Uterus (tissue), 4 donors: Measurements from ENCODE around the gene RPL39. TPM values are rescaled to one million over a fixed set of nuclear protein-coding genes. Genes with fewer than 3 reads are reported as not detected.

Experiments used
- DNase-seq, 2 donors: peaks; one replicate each; pipeline ENCODE4 v3.0.0-alpha.2; 2019 to 2020
- H3K27ac ChIP-seq, 2 donors: fragments of 200-600 bp; sonication (generic); 1 replicate in 1 of 2; 2 replicates in 1 of 2; pipeline ENCODE4 v1.5.1; 2016 to 2018
- H3K27me3 ChIP-seq, 2 donors: fragments of 200-600 bp; sonication (generic); one replicate each; pipeline ENCODE4 v1.5.1; 2018 to 2019; ENCODE audit warnings: control low read depth in 1 of 2
- H3K36me3 ChIP-seq, 2 donors: fragments of 200-600 bp; sonication (generic); one replicate each; pipeline ENCODE4 v1.5.1; 2019; ENCODE audit warnings: control low read depth in 1 of 2
- H3K4me1 ChIP-seq, 2 donors: fragments of 200-600 bp; sonication (generic); one replicate each; pipeline ENCODE4 v1.5.1; 2018 to 2019; ENCODE audit warnings: control low read depth in 1 of 2
- H3K4me3 ChIP-seq, 2 donors: fragments of 200-600 bp; sonication (generic); 1 replicate in 1 of 2; 2 replicates in 1 of 2; pipeline ENCODE4 v1.5.1; 2018 to 2019; ENCODE audit warnings: mild to moderate bottlenecking in 1 of 2
- H3K9me3 ChIP-seq, 2 donors: fragments of 200-600 bp; sonication (generic); one replicate each; pipeline ENCODE4 v1.5.1; 2019; ENCODE audit warnings: control low read depth in 1 of 2
- POLR2A ChIP-seq, 2 donors: fragments of 450-650 bp; IDR thresholded peaks; one replicate each; pipeline ENCODE4 v1.6.1; 2016; ENCODE audit warnings: antibody characterized with exemption in 2 of 2, mild to moderate bottlenecking in 1 of 2, moderate library complexity in 1 of 2
- intact Hi-C: fragments of 100-400 bp; cut with DNase I; formaldehyde crosslinking; loops from one replicate; pipeline ENCODE4 v1.15.1; 2023; ENCODE audit warnings: low total_unique reads
- total RNA-seq, 4 donors: library from RNA; depleted of rRNA in 3 of 4; stranded (reverse); fragments of >200 nt in 3 of 4; gene quantifications; one replicate each; pipeline versions ENCODE4 v1.1.0 to v1.2.4, GENCODE V29; 2014 to 2023
- TF ChIP-seq, protein P1 (sequence below), 4 experiments: fragments of 200-600 bp in 2 of 4; fragments of 450-650 bp in 2 of 4; sonication (generic) in 2 of 4; IDR thresholded peaks; one replicate each; pipeline ENCODE4 v1.5.1; 2016 to 2019; ENCODE audit warnings: antibody characterized with exemption in 4 of 4, mild to moderate bottlenecking in 2 of 4, moderate library complexity in 1 of 4
- donor health status: DM: yes; HTN: yes; CAD: no.

RPL39 gene
- total RNA-seq, 4 donors from 2014 or later, result 2,055 to 6,062 (median 3,711) TPM

DNA sequence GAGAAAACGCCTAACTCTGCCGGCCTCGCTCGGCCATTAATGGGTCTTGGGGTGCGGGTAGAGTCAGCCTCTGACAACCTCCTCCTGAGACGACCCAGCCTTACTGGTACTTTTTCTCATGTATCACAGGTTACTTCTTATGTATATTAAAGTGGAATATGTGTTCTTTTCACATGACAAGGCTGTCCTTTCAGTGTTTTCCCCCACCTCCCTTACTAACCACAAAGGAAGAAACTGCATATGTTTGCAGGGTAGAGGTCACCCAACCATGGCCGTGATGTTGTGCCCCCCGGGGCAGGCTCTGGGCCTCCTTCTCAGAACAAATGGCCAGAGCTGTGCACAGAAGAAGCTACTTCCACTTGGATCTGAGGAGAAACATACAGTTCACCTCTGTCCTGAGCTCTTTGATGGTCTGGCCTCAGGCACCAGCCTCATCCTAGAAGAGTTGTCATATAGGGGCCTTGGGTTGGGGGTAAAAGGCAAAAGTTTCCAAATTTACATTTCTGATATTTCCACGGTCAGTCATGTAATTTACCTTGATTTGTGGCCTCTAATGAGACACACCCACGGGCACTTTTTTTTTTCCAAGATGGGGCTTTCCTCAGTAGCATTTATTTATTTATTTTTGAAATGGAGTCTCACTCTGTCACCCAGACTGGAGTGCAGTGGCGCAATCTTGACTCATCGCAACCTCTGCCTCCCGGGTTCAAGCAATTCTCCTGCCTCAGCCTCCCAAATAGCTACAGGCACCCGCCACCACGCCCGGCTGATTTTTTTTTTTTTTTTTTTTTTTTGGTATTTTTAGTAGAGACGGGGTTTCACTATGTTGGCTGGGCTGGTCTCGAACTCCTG is 31.2 kb downstream of the RPL39 start:
- Histone ChIP-seq H3K27me3 (no peaks in the 10 kb centered on the region), H3K9me3 (no peaks in the 10 kb centered on the region), H3K27ac (no peak overlapping the region), H3K36me3 (no peaks in the 10 kb centered on the region), H3K4me1 (no peaks in the 10 kb centered on the region), H3K4me3 (no peak overlapping the region)
- TF ChIP-seq, protein P1, sequence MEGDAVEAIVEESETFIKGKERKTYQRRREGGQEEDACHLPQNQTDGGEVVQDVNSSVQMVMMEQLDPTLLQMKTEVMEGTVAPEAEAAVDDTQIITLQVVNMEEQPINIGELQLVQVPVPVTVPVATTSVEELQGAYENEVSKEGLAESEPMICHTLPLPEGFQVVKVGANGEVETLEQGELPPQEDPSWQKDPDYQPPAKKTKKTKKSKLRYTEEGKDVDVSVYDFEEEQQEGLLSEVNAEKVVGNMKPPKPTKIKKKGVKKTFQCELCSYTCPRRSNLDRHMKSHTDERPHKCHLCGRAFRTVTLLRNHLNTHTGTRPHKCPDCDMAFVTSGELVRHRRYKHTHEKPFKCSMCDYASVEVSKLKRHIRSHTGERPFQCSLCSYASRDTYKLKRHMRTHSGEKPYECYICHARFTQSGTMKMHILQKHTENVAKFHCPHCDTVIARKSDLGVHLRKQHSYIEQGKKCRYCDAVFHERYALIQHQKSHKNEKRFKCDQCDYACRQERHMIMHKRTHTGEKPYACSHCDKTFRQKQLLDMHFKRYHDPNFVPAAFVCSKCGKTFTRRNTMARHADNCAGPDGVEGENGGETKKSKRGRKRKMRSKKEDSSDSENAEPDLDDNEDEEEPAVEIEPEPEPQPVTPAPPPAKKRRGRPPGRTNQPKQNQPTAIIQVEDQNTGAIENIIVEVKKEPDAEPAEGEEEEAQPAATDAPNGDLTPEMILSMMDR (IDR thresholded peaks at IDR 0.05), result no peak
- no peak for TF ChIP-seq POLR2A (IDR thresholded peaks at IDR 0.05)
- intact Hi-C loops, result no loop called here
- DNase-seq, result no peak

DNA sequence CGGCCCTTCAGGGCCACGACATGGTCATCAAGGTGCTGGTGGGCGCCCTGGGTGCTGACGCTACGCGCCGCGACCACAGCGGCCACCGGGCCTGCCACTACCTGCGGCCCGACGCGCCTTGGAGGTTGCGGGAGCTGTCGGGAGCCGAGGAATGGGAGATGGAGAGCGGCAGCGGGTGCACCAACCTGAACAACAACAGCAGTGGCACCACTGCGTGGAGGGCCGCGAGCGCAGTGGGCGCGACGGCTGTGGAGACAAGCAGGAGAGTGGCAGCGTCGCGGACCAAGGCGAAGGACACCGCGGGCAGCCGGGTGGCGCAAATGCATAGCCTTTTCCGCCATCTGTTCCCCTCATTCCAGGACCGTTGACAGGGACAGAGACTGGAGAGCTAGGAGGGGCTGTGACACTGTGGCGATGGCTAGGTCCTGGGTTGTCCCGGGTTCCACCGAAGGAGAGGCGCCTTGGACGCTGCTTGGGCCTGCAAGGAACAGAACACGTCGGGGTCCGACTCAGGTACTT is 32.1 kb downstream of the RPL39 start:
- no peaks in the 10 kb centered on the region for H3K9me3 ChIP-seq
- H3K36me3 ChIP-seq, result no peaks in the 10 kb centered on the region
- no peaks in the 10 kb centered on the region for H3K27me3 ChIP-seq
- DNase-seq, result no peak
- no peak overlapping the region for H3K27ac ChIP-seq
- TF ChIP-seq POLR2A (IDR thresholded peaks at IDR 0.05), result no peak
- TF ChIP-seq, protein P1 (IDR thresholded peaks at IDR 0.05), result no peak
- H3K4me3 ChIP-seq, result peak overlapping the region in 1 of 2 donors; percentile 43
- no peaks in the 10 kb centered on the region for H3K4me1 ChIP-seq
- intact Hi-C loops, result no loop called here

DNA sequence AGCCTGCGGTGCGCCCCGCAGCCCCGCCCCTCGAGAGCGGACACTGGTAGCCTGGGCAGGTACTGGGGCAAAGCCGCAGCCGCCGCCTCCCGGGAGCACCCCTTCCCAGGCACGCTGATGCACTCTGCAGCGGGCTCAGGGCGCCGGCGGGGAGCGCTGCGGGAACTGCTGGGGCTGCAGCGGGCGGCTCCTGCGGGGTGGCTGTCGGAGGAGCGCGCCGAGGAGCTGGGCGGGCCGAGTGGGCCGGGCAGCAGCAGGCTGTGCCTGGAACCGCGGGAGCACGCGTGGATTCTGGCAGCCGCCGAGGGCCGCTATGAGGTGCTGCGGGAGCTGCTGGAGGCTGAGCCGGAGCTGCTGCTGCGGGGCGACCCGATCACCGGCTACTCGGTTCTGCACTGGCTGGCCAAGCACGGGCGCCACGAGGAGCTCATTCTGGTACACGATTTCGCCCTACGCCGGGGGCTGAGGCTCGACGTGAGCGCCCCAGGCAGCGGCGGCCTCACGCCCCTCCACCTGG is 32.6 kb downstream of the RPL39 start:
- Histone ChIP-seq H3K4me3 (peak overlapping the region; percentile 13 to 43), H3K9me3 (no peaks in the 10 kb centered on the region), H3K27me3 (no peaks in the 10 kb centered on the region), H3K36me3 (no peaks in the 10 kb centered on the region), H3K27ac (no peak overlapping the region), H3K4me1 (no peaks in the 10 kb centered on the region)
- TF ChIP-seq, protein P1 (IDR thresholded peaks at IDR 0.05), result no peak
- TF ChIP-seq POLR2A (IDR thresholded peaks at IDR 0.05), result no peak
- DNase-seq, result no peak
- intact Hi-C loops, result no loop called here

DNA sequence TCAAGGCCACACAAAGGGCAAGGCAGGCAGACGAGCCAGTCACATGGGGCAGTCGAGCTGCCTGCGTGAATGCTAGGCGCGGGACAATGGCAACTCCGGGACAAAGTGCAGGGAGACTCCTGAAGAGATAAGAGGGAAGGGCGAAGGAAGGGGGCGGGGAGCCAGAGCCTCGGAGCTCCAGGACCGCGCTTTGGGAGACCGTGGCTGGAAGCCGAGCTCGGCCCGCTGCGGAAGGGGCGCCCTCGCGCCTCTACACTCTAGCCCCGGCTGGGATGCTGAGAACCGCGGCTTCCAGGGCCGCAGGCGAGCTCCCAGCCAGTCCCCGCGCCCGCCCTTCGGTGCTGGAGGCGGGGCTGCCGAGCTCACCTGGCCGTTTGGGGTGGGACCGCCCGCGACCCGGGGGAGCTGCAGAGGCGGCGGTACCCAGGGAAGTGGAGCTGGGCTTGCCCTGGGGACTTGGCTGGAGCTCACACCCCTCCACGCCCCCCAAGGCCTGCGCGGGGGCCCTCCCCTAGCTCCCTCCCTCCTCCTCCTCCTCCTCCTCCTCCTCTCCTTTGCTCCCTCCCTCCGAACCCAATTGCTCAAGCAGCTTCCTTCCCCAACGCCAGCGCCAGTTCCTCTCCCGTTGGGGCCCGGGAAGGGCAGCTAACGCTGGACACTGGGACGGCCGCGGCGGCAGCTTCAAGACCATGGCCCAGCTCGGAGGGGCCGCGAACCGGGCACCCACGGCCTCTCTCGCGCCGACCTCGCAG is 33.3 kb downstream of the RPL39 start, which contains the start of gene SOWAHD:
TSS of gene SOWAHD (plus strand) at position 610 of the 752 bp plus-strand sequence. CDS start at position 690, 80 bp downstream.
- H3K27ac ChIP-seq, result no peak within 1 kb of the TSS
- TF ChIP-seq, protein P1 (IDR thresholded peaks at IDR 0.05), result no peak
- no peak for TF ChIP-seq POLR2A (IDR thresholded peaks at IDR 0.05)
- H3K36me3 ChIP-seq, result no peaks in the 10 kb centered on the region
- H3K4me3 ChIP-seq, result peak within 1 kb of the TSS; percentile 13 to 43
- no peaks in the 10 kb centered on the region for H3K27me3 ChIP-seq
- intact Hi-C loops, result no loop called here
- H3K9me3 ChIP-seq, result no peaks in the 10 kb centered on the region
- DNase-seq, result peak in 1 of 2 donors; percentile 18
- no peaks in the 10 kb centered on the region for H3K4me1 ChIP-seq
